HEK293T (cell line): ENCODE data around the gene APBA2.

ENCODE experiments used
- CTCF ChIA-PET: fragments of 350-600 bp; formaldehyde crosslinking; extraction: SDS; loops from one replicate; lab custom pipeline; 2021; ENCODE audit warnings: antibody characterized with exemption, inconsistent platforms; lab: Yijun Ruan, JAX
- POLR2A ChIA-PET: fragments of 350-600 bp; formaldehyde crosslinking; extraction: SDS; loops from one replicate; lab custom pipeline; 2020; ENCODE audit warnings: antibody characterized with exemption, inconsistent platforms; lab: Yijun Ruan, JAX
- DNase-seq: peaks from one replicate; pipeline ENCODE4 v3.0.0; 2012; ENCODE audit warnings: mixed read lengths; ENCODE audit errors: extremely low spot score
- ARNT ChIP-seq: fragments of 450-650 bp; IDR thresholded peaks from 2 replicates; pipeline ENCODE4 v1.6.1; 2017; ENCODE audit warnings: mild to moderate bottlenecking
- BHLHE40 ChIP-seq: fragments of 450-650 bp; IDR thresholded peaks from 2 replicates; pipeline ENCODE4 v1.6.1; 2016; ENCODE audit warnings: mild to moderate bottlenecking, moderate library complexity, borderline replicate concordance
- CTBP1 ChIP-seq: fragments of 450-650 bp; IDR thresholded peaks from 2 replicates; pipeline ENCODE4 v1.6.1; 2016; ENCODE audit warnings: borderline replicate concordance
- ELF4 ChIP-seq: fragments of 450-650 bp; IDR thresholded peaks from 2 replicates; pipeline ENCODE4 v1.6.1; 2017; ENCODE audit warnings: antibody characterized with exemption
- FOXA1 ChIP-seq: fragments of 450-650 bp; IDR thresholded peaks from 2 replicates; pipeline ENCODE4 v1.6.1; 2016; ENCODE audit warnings: mild to moderate bottlenecking
- FOXK2 ChIP-seq: fragments of 450-650 bp; IDR thresholded peaks from 2 replicates; pipeline ENCODE4 v1.6.1; 2016; ENCODE audit warnings: mild to moderate bottlenecking
- FOXM1 ChIP-seq: fragments of 450-650 bp; IDR thresholded peaks from 2 replicates; pipeline ENCODE4 v1.6.1; 2017; ENCODE audit warnings: mild to moderate bottlenecking, borderline replicate concordance
- HDGF ChIP-seq: fragments of 450-650 bp; IDR thresholded peaks from 2 replicates; pipeline ENCODE4 v1.6.1; 2017; ENCODE audit warnings: antibody characterized with exemption, borderline replicate concordance
- L3MBTL2 ChIP-seq: fragments of 450-650 bp; conservative IDR thresholded peaks from 2 replicates; pipeline ENCODE4 v1.6.1; 2016; ENCODE audit warnings: mild to moderate bottlenecking
- LEF1 ChIP-seq: fragments of 450-650 bp; IDR thresholded peaks from 2 replicates; pipeline ENCODE4 v1.6.1; 2017; ENCODE audit warnings: mild to moderate bottlenecking, borderline replicate concordance
- NFRKB ChIP-seq: fragments of 450-650 bp; IDR thresholded peaks from 2 replicates; pipeline ENCODE4 v1.6.1; 2016; ENCODE audit warnings: mild to moderate bottlenecking, moderate library complexity
- PKNOX1 ChIP-seq: fragments of 450-650 bp; IDR thresholded peaks from 2 replicates; pipeline ENCODE4 v1.6.1; 2016
- SP1 ChIP-seq: fragments of 450-650 bp; IDR thresholded peaks from 2 replicates; pipeline ENCODE4 v1.6.1; 2017
- SUZ12 ChIP-seq: fragments of 450-650 bp; IDR thresholded peaks from 2 replicates; pipeline ENCODE4 v1.6.1; 2016; ENCODE audit warnings: mild to moderate bottlenecking
- TARDBP ChIP-seq: fragments of 450-650 bp; IDR thresholded peaks from 2 replicates; pipeline ENCODE4 v1.6.1; 2016
- ZNF384 ChIP-seq: fragments of 450-650 bp; IDR thresholded peaks from 2 replicates; pipeline ENCODE4 v1.6.1; 2016

The APBA2 gene

GRCh38 chr15:28937271-28937670 lies 51.5 kb downstream of the APBA2 start:
- no peak for TF ChIP-seq TARDBP
- TF ChIP-seq ARNT, result no peak
- TF ChIP-seq HDGF, result no peak
- TF ChIP-seq FOXK2, result no peak
- TF ChIP-seq SP1, result no peak
- TF ChIP-seq FOXA1, result no peak
- TF ChIP-seq PKNOX1, result no peak
- TF ChIP-seq BHLHE40, result no peak
- no peak for TF ChIP-seq NFRKB
- no peak for TF ChIP-seq FOXM1
- no peak for TF ChIP-seq ZNF384
- no peak for TF ChIP-seq CTBP1
- no peak for TF ChIP-seq LEF1
- TF ChIP-seq SUZ12, result no peak
- no peak for TF ChIP-seq ELF4
- no peak for TF ChIP-seq L3MBTL2
- DNase-seq, result no peak
- ChIA-PET POLR2A (no interaction called here), CTCF (no interaction called here)

GRCh38 chr15:28942046-28942445 lies 56.3 kb downstream of the APBA2 start:
- TF ChIP-seq SP1 (no peak), LEF1 (no peak), L3MBTL2 (no peak), CTBP1 (no peak), ELF4 (no peak), PKNOX1 (no peak), NFRKB (no peak), FOXK2 (no peak), FOXA1 (no peak)
- DNase-seq, result no peak
- CTCF ChIA-PET, result no interaction called here
- POLR2A ChIA-PET, result no interaction called here

- no peak for DNase-seq
- ChIA-PET CTCF (no interaction called here), POLR2A (no interaction called here)
- TF ChIP-seq TARDBP, result no peak
- TF ChIP-seq ELF4, result no peak
- TF ChIP-seq SUZ12, result no peak
- TF ChIP-seq CTBP1, result no peak
- TF ChIP-seq FOXA1, result no peak
- TF ChIP-seq PKNOX1, result no peak
- no peak for TF ChIP-seq ZNF384
- TF ChIP-seq SP1, result no peak
- TF ChIP-seq NFRKB, result no peak
- TF ChIP-seq ARNT, result no peak
- TF ChIP-seq LEF1, result no peak
- TF ChIP-seq L3MBTL2, result no peak
These were observed 56.8 kb downstream of the APBA2 start for GRCh38 chr15:28942571-28942970.

GRCh38 chr15:28943146-28943545 lies 57.4 kb downstream of the APBA2 start:
- DNase-seq, result no peak
- no peak for TF ChIP-seq L3MBTL2
- no peak for TF ChIP-seq HDGF
- TF ChIP-seq FOXK2, result no peak
- TF ChIP-seq ELF4, result no peak
- TF ChIP-seq FOXA1, result no peak
- TF ChIP-seq PKNOX1, result no peak
- no peak for TF ChIP-seq ZNF384
- no peak for TF ChIP-seq ARNT
- TF ChIP-seq SUZ12, result no peak
- TF ChIP-seq BHLHE40, result no peak
- TF ChIP-seq FOXM1, result no peak
- TF ChIP-seq TARDBP, result no peak
- no peak for TF ChIP-seq SP1
- no peak for TF ChIP-seq LEF1
- no peak for TF ChIP-seq CTBP1
- no peak for TF ChIP-seq NFRKB
- ChIA-PET CTCF (no interaction called here), POLR2A (no interaction called here)

GRCh38 chr15:28943611-28944230 lies 57.9 kb downstream of the APBA2 start:
- no peak for DNase-seq
- TF ChIP-seq ZNF384 (no peak), ARNT (no peak), HDGF (no peak), PKNOX1 (no peak), FOXA1 (no peak)
- POLR2A ChIA-PET, result no interaction called here
- CTCF ChIA-PET, result no interaction called here
